Measurements from ENCODE around the gene PGC. TPM values are rescaled to one million over a fixed set of nuclear protein-coding genes. Genes with fewer than 3 reads are reported as not detected.
A peak's percentile ranks its signal among the peaks of the same experiment; 100 is the strongest.

The PGC gene
- total and polyA plus RNA-seq, 9 of the 15 experiments (the other 6 are each of a cell fraction or from before 2014, with no cell fraction given): 0.17 to 0.40 TPM; not detected in 7

DNA sequence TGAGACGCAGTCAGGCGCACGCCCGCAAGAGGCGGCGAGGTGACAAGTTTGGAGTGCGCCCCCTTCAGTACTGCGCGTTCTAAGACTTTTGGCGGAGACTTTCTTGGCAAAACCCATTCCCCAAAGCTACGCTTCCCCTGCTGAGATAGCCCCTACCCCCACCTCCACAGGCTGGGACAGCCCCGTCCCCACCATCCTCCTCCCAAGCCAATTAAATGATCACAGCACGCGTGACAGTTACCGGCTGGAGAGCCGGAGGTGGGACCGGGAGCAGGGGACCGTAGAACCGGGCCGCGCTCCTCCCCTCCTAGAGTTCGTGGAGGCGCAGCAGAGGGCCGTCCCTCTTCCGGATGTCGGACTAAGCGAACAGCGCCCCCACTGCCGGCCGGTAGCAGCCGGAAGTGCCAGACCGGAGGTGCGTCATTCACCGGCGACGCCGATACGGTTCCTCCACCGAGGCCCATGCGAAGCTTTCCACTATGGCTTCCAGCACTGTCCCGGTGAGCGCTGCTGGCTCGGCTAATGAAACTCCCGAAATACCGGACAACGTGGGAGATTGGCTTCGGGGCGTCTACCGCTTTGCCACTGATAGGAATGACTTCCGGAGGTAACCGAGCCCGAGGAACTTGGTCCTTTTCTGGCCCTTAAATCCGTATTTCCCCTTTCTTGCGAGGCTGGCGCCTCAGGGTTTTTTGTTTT lies 40.2 kb upstream of the PGC start, which contains the start of gene TOMM6 (continued):
- TF ChIP-seq RBFOX2 (IDR thresholded peaks at IDR 0.05; ENCODE audit: low read depth, low read length): peak; percentile 98
- TF ChIP-seq SRF (CRISPR knock-in tag; IDR thresholded peaks at IDR 0.05): no peak
- TF ChIP-seq, protein P1, sequence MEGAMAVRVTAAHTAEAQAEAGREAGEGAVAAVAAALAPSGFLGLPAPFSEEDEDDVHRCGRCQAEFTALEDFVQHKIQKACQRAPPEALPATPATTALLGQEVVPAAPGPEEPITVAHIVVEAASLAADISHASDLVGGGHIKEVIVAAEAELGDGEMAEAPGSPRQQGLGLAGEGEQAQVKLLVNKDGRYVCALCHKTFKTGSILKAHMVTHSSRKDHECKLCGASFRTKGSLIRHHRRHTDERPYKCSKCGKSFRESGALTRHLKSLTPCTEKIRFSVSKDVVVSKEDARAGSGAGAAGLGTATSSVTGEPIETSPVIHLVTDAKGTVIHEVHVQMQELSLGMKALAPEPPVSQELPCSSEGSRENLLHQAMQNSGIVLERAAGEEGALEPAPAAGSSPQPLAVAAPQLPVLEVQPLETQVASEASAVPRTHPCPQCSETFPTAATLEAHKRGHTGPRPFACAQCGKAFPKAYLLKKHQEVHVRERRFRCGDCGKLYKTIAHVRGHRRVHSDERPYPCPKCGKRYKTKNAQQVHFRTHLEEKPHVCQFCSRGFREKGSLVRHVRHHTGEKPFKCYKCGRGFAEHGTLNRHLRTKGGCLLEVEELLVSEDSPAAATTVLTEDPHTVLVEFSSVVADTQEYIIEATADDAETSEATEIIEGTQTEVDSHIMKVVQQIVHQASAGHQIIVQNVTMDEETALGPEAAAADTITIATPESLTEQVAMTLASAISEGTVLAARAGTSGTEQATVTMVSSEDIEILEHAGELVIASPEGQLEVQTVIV (CRISPR knock-in tag; IDR thresholded peaks at IDR 0.05; ENCODE audit: borderline replicate concordance): no peak
- no peak for TF ChIP-seq KDM1A (IDR thresholded peaks at IDR 0.05)
- TF ChIP-seq ELF1 (tag; IDR thresholded peaks at IDR 0.05): peak; percentile 98
- no peak for TF ChIP-seq SMARCB1 (IDR thresholded peaks at IDR 0.05; ENCODE audit: insufficient read length, low read depth)
- no peak for TF ChIP-seq MECOM (CRISPR knock-in tag; IDR thresholded peaks at IDR 0.05)
- no peak for TF ChIP-seq SRSF1 (IDR thresholded peaks at IDR 0.05; ENCODE audit: low read depth, low read length)
- TF ChIP-seq ZEB2 (IDR thresholded peaks at IDR 0.05): no peak; the same call in 1 of the 2 replicates
- peak; percentile 94 for TF ChIP-seq CTBP1 (IDR thresholded peaks at IDR 0.05; ENCODE audit: borderline replicate concordance)
- TF ChIP-seq, protein P2, sequence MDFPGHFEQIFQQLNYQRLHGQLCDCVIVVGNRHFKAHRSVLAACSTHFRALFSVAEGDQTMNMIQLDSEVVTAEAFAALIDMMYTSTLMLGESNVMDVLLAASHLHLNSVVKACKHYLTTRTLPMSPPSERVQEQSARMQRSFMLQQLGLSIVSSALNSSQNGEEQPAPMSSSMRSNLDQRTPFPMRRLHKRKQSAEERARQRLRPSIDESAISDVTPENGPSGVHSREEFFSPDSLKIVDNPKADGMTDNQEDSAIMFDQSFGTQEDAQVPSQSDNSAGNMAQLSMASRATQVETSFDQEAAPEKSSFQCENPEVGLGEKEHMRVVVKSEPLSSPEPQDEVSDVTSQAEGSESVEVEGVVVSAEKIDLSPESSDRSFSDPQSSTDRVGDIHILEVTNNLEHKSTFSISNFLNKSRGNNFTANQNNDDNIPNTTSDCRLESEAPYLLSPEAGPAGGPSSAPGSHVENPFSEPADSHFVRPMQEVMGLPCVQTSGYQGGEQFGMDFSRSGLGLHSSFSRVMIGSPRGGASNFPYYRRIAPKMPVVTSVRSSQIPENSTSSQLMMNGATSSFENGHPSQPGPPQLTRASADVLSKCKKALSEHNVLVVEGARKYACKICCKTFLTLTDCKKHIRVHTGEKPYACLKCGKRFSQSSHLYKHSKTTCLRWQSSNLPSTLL (IDR thresholded peaks at IDR 0.05): no peak
- TF ChIP-seq, protein P3, sequence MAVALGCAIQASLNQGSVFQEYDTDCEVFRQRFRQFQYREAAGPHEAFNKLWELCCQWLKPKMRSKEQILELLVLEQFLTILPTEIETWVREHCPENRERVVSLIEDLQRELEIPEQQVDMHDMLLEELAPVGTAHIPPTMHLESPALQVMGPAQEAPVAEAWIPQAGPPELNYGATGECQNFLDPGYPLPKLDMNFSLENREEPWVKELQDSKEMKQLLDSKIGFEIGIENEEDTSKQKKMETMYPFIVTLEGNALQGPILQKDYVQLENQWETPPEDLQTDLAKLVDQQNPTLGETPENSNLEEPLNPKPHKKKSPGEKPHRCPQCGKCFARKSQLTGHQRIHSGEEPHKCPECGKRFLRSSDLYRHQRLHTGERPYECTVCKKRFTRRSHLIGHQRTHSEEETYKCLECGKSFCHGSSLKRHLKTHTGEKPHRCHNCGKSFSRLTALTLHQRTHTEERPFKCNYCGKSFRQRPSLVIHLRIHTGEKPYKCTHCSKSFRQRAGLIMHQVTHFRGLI (CRISPR knock-in tag; IDR thresholded peaks at IDR 0.05): no peak
- no peak for TF ChIP-seq ZNF324 (CRISPR knock-in tag; IDR thresholded peaks at IDR 0.05)
- TF ChIP-seq NCOA2 (IDR thresholded peaks at IDR 0.05; ENCODE audit: partially characterized antibody in 2 of 2): no peak
- TF ChIP-seq ZC3H11A (IDR thresholded peaks at IDR 0.05; ENCODE audit: low read depth, low read length): peak; percentile 84; the same call in 1 of the 2 replicates
- TF ChIP-seq ZNF79 (CRISPR knock-in tag; IDR thresholded peaks at IDR 0.05; ENCODE audit: low read depth): no peak
- peak; percentile 25 for TF ChIP-seq CBFA2T3 (IDR thresholded peaks at IDR 0.05)
- TF ChIP-seq HSF4 (CRISPR knock-in tag; IDR thresholded peaks at IDR 0.05; ENCODE audit: borderline replicate concordance): no peak
- no peak for TF ChIP-seq FOXJ2 (tag; IDR thresholded peaks at IDR 0.05)
- TF ChIP-seq SLC30A9 (CRISPR knock-in tag; IDR thresholded peaks at IDR 0.05): no peak
- peak; percentile 35; the same call in 1 of the 2 replicates for TF ChIP-seq TCF3 (CRISPR knock-in tag; IDR thresholded peaks at IDR 0.05)
- TF ChIP-seq, protein P4, sequence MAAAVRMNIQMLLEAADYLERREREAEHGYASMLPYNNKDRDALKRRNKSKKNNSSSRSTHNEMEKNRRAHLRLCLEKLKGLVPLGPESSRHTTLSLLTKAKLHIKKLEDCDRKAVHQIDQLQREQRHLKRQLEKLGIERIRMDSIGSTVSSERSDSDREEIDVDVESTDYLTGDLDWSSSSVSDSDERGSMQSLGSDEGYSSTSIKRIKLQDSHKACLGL (CRISPR knock-in tag; IDR thresholded peaks at IDR 0.05; ENCODE audit: borderline replicate concordance, poor library complexity, severe bottlenecking): peak; percentile 90
- no peak for TF ChIP-seq SNRNP70 (optimal IDR thresholded peaks at IDR 0.05; ENCODE audit: low read depth, low read length)
- peak in 1 of 2 experiments; percentile 88; a peak in 3 of 4 replicates for TF ChIP-seq HDAC1 (IDR thresholded peaks at IDR 0.05)
